ENCODE data around the gene CCDC12. TPM values are rescaled to one million over a fixed set of nuclear protein-coding genes. Genes with fewer than 3 reads are reported as not detected.

CCDC12 gene
- total and polyA plus RNA-seq, 2 of the 13 experiments (the other 11 are each of a cell fraction or from before 2014, with no cell fraction given): 30.1 to 49.5 TPM

DNA sequence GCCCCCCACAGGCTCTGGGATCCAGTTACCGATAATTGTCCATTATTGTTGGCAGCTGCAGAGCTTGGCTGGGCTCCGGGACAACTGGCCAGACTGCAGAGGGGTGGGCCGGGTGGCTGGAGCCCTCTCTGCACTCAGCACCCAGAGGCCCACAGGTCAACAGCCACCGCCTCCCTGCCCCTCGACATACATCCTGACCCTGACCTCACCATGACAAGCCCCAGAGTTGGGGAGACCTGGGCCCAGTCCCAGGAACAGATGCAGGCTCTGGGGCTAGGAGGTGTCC lies 76.6 kb downstream of the CCDC12 start:
- no CpG with 5 or more reads among the region's 5 CpGs for WGBS (ENCODE audit: low lambda C conversion rate)
- FAIRE-seq: no peak
- intact Hi-C loops (cut with micrococcal nuclease; ENCODE audit: unreplicated experiment): no loop called here

More for the DNA sequence above, 76.6 kb downstream of the CCDC12 start:
- Histone ChIP-seq H3K79me2 (ENCODE audit: insufficient read depth, low read length) (no peaks in the 10 kb centered on the region), H3K4me1 (ENCODE audit: insufficient read depth, low read length) (no peaks in the 10 kb centered on the region), H3K36me3 (replicated peaks in 1 of 2; ENCODE audit: control insufficient read depth in 1 of 2, insufficient read depth in 2 of 2, low read length in 2 of 2) (no peaks in the 10 kb centered on the region), H3K27me3 (ENCODE audit: control insufficient read depth in 1 of 2, insufficient read depth in 2 of 2, low read length in 2 of 2) (peaks cover 6 to 22% of the 10 kb centered on the region in 2 experiments; a peak in 3 of 5 replicates), H3K4me2 (ENCODE audit: low read depth, low read length) (no peak overlapping the region), H3K27ac (ENCODE audit: extremely low read length, insufficient read depth, low read length) (no peak overlapping the region), H2AFZ (ENCODE audit: low read length) (no peak overlapping the region), H4K20me1 (ENCODE audit: insufficient read depth, low read length) (no peaks in the 10 kb centered on the region), H3K9ac (ENCODE audit: insufficient read depth, low read depth, low read length) (no peak overlapping the region), H3K9me3 (ENCODE audit: low read length) (no peaks in the 10 kb centered on the region), H3K4me3 (replicated peaks in 1 of 3; ENCODE audit: insufficient read depth in 1 of 3, low read depth in 2 of 3, low read length in 3 of 3) (no peak overlapping the region)
- POLR2A ChIA-PET: no interaction called here
- CTCF ChIA-PET (ENCODE audit: low intra/inter-chr PET ratio, low total read pairs): no interaction called here
- TF ChIP-seq HMG20A (CRISPR knock-in tag; IDR thresholded peaks at IDR 0.05; ENCODE audit: borderline replicate concordance): no peak
- TF ChIP-seq TBX3 (IDR thresholded peaks at IDR 0.05; ENCODE audit: borderline replicate concordance): no peak
- TF ChIP-seq SAFB2 (CRISPR knock-in tag; IDR thresholded peaks at IDR 0.05; ENCODE audit: borderline replicate concordance, low read depth): no peak
- TF ChIP-seq, protein P1, sequence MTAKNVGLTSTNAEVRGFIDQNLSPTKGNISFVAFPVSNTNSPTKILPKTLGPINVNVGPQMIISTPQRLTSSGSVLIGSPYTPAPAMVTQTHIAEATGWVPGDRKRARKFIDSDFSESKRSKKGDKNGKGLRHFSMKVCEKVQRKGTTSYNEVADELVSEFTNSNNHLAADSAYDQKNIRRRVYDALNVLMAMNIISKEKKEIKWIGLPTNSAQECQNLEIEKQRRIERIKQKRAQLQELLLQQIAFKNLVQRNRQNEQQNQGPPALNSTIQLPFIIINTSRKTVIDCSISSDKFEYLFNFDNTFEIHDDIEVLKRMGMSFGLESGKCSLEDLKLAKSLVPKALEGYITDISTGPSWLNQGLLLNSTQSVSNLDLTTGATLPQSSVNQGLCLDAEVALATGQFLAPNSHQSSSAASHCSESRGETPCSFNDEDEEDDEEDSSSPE (CRISPR knock-in tag; IDR thresholded peaks at IDR 0.05): no peak
- no peak for TF ChIP-seq TP53 (CRISPR knock-in tag; conservative IDR thresholded peaks at IDR 0.05)
- TF ChIP-seq RORA (CRISPR knock-in tag; IDR thresholded peaks at IDR 0.05): no peak
- no peak for TF ChIP-seq ZEB1 (IDR thresholded peaks at IDR 0.05; ENCODE audit: insufficient replicate concordance, low read depth)
- no peak for TF ChIP-seq FOXJ3 (CRISPR knock-in tag; IDR thresholded peaks at IDR 0.05; ENCODE audit: borderline replicate concordance)
- no peak for TF ChIP-seq ZFP90 (CRISPR knock-in tag; IDR thresholded peaks at IDR 0.05; ENCODE audit: borderline replicate concordance)
- no peak for TF ChIP-seq KLF9 (CRISPR knock-in tag; IDR thresholded peaks at IDR 0.05; ENCODE audit: low read depth)
- TF ChIP-seq ZNF3 (CRISPR knock-in tag; IDR thresholded peaks at IDR 0.05): no peak
- no peak for TF ChIP-seq NFKB2 (CRISPR knock-in tag; IDR thresholded peaks at IDR 0.05; ENCODE audit: borderline replicate concordance)
- TF ChIP-seq, protein P2, sequence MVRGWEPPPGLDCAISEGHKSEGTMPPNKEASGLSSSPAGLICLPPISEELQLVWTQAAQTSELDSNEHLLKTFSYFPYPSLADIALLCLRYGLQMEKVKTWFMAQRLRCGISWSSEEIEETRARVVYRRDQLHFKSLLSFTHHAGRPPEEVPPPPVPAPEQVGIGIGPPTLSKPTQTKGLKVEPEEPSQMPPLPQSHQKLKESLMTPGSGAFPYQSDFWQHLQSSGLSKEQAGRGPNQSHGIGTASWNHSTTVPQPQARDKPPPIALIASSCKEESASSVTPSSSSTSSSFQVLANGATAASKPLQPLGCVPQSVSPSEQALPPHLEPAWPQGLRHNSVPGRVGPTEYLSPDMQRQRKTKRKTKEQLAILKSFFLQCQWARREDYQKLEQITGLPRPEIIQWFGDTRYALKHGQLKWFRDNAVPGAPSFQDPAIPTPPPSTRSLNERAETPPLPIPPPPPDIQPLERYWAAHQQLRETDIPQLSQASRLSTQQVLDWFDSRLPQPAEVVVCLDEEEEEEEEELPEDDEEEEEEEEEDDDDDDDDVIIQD (CRISPR knock-in tag; IDR thresholded peaks at IDR 0.05; ENCODE audit: low read depth): no peak
- TF ChIP-seq ZNF160 (CRISPR knock-in tag; IDR thresholded peaks at IDR 0.05): no peak
- no peak for TF ChIP-seq ZNF614 (CRISPR knock-in tag; IDR thresholded peaks at IDR 0.05; ENCODE audit: borderline replicate concordance)
- no peak for TF ChIP-seq ZSCAN22 (CRISPR knock-in tag; IDR thresholded peaks at IDR 0.05)
- TF ChIP-seq, protein P3, sequence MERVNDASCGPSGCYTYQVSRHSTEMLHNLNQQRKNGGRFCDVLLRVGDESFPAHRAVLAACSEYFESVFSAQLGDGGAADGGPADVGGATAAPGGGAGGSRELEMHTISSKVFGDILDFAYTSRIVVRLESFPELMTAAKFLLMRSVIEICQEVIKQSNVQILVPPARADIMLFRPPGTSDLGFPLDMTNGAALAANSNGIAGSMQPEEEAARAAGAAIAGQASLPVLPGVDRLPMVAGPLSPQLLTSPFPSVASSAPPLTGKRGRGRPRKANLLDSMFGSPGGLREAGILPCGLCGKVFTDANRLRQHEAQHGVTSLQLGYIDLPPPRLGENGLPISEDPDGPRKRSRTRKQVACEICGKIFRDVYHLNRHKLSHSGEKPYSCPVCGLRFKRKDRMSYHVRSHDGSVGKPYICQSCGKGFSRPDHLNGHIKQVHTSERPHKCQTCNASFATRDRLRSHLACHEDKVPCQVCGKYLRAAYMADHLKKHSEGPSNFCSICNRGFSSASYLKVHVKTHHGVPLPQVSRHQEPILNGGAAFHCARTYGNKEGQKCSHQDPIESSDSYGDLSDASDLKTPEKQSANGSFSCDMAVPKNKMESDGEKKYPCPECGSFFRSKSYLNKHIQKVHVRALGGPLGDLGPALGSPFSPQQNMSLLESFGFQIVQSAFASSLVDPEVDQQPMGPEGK (CRISPR knock-in tag; IDR thresholded peaks at IDR 0.05): no peak
- no peak for TF ChIP-seq HDAC6 (IDR thresholded peaks at IDR 0.05; ENCODE audit: low read depth, low read length)
- no peak for TF ChIP-seq JDP2 (CRISPR knock-in tag; IDR thresholded peaks at IDR 0.05; ENCODE audit: borderline replicate concordance)
- no peak for TF ChIP-seq ZMYM2 (CRISPR knock-in tag; IDR thresholded peaks at IDR 0.05)
- in situ Hi-C loops (cut with HindIII; ENCODE audit: extremely low pct_ligation_motif_present, low pct_unique_long_range_greater_than_20kb): no loop called here
- no peak for ATAC-seq
- BruUV-seq (replicated peaks): no TSS peak
- DNase-seq (ENCODE audit: low spot score): no peak
